Right lobe of liver (tissue), 6 donors: Measurements from ENCODE around the gene LDLR. TPM values are rescaled to one million over a fixed set of nuclear protein-coding genes. Genes with fewer than 3 reads are reported as not detected.

Experiments
- ATAC-seq, 4 donors: fragments of 200-7000 bp; cut with Tn5 transposase; one replicate each; pipeline ENCODE4 v1.9.1; 2020; ENCODE audit warnings: mild to moderate bottlenecking in 4 of 4, moderate library complexity in 4 of 4
- DNase-seq, 3 donors: peaks; one replicate each; pipeline ENCODE4 v3.0.0-alpha.2; 2020
- H3K27ac ChIP-seq, 3 donors: fragments of 200-600 bp; one replicate each; pipeline ENCODE4 v1.8.0; 2022
- H3K27me3 ChIP-seq, 2 donors: fragments of 200-600 bp; one replicate each; pipeline ENCODE4 v1.8.0; 2022
- H3K36me3 ChIP-seq, 4 donors: fragments of 200-600 bp; sonication (generic) in 1 of 4; one replicate each; pipeline versions ENCODE4 v1.5.1 to v1.8.0; 2017 to 2022; ENCODE audit warnings: control low read depth in 1 of 4
- H3K4me1 ChIP-seq, 4 donors: fragments of 200-600 bp; sonication (generic) in 1 of 4; one replicate each; pipeline versions ENCODE4 v1.5.1 to v1.8.0; 2017 to 2022; ENCODE audit warnings: control low read depth in 1 of 4
- H3K4me3 ChIP-seq, 3 donors: fragments of 200-600 bp; one replicate each; pipeline ENCODE4 v1.8.0; 2022
- H3K9me3 ChIP-seq, 4 donors: fragments of 200-600 bp; sonication (generic) in 1 of 4; one replicate each; pipeline versions ENCODE4 v1.5.1 to v1.8.0; 2017 to 2022; ENCODE audit warnings: control low read depth in 1 of 4
- CTCF ChIP-seq, 4 donors: fragments of 200-600 bp in 3 of 4; fragments of 450-650 bp in 1 of 4; IDR thresholded peaks; one replicate each; pipeline versions ENCODE4 v1.5.1 to v1.8.0; 2016 to 2022; ENCODE audit warnings: antibody characterized with exemption in 4 of 4, mild to moderate bottlenecking in 2 of 4
- POLR2A ChIP-seq: fragments of 450-650 bp; IDR thresholded peaks from one replicate; pipeline ENCODE4 v1.6.1; 2017; ENCODE audit warnings: antibody characterized with exemption, mild to moderate bottlenecking
- WGBS: methylation state at CpG from one replicate; pipeline ENCODE4 v1.1.6; 2018; ENCODE audit warnings: low coverage, low lambda C conversion rate; ENCODE audit not compliant: insufficient coverage; ENCODE audit errors: missing lambda C conversion rate; 5-methylcytosine and 5-hydroxymethylcytosine counted together
- intact Hi-C, 2 donors: fragments of 100-400 bp; cut with DNase I; formaldehyde crosslinking; loops; one replicate each; pipeline versions ENCODE4 v1.11.2 to v1.14.1; 2022
- total RNA-seq, 6 experiments: library from RNA; depleted of rRNA in 2 of 6; stranded (reverse); fragments of >200 nt in 2 of 6; fragmentation: NEBNext Ultra II Directional in 3 of 6; extraction: Animal tissue kit (Norgen Biotek cat#: 25700) in 3 of 6; gene quantifications; one replicate each; pipeline versions ENCODE4 v1.1.0 to v1.2.4, GENCODE V29; 2016 to 2023
- donor health status: DM: no; HTN: yes; CAD: no.
- donor health status: DM: no; HTN: no; CAD: no.
- donor health status: DM: no; HTN: no; CAD: no.
- donor health status: DM: no; HTN: yes; CAD: no.
- donor health status: DM: no; HTN: yes; CAD: no.

The LDLR gene
- total RNA-seq, 6 experiments from 2014 or later, result 8.6 to 117 (median 26.8) TPM

GRCh38 chr19:11053817-11054195 lies 35.5 kb upstream of the LDLR start:
- Histone ChIP-seq H3K27ac (no peak overlapping the region), H3K36me3 (no peaks in the 10 kb centered on the region), H3K4me1 (peaks cover 0 to 3% (median 0%) of the 10 kb centered on the region in 4 donors), H3K27me3 (no peaks in the 10 kb centered on the region), H3K9me3 (no peaks in the 10 kb centered on the region), H3K4me3 (no peak overlapping the region)
- intact Hi-C loops, result no loop called here
- TF ChIP-seq CTCF (IDR thresholded peaks at IDR 0.05), result no peak
- no peak for TF ChIP-seq POLR2A
- WGBS, result 80% methylated on average over 1 of the region's 4 CpGs
- DNase-seq, result no peak
- ATAC-seq, result no peak

GRCh38 chr19:11054200-11054599 lies 35.1 kb upstream of the LDLR start:
- intact Hi-C loops, result no loop called here
- 100% methylated on average over 1 of the region's 8 CpGs for WGBS
- DNase-seq (no peak), ATAC-seq (no peak)
- H3K4me3 ChIP-seq, result no peak overlapping the region
- H3K4me1 ChIP-seq, result peaks cover 0 to 3% (median 0%) of the 10 kb centered on the region in 4 donors
- H3K27ac ChIP-seq, result no peak overlapping the region
- no peaks in the 10 kb centered on the region for H3K9me3 ChIP-seq
- TF ChIP-seq POLR2A (no peak), CTCF (IDR thresholded peaks at IDR 0.05) (no peak)
- no peaks in the 10 kb centered on the region for H3K36me3 ChIP-seq
- no peaks in the 10 kb centered on the region for H3K27me3 ChIP-seq

GRCh38 chr19:11054628-11055027 lies 34.6 kb upstream of the LDLR start:
- Histone ChIP-seq H3K4me3 (no peak overlapping the region), H3K9me3 (no peaks in the 10 kb centered on the region), H3K4me1 (peaks cover 0 to 3% (median 0%) of the 10 kb centered on the region in 4 donors), H3K36me3 (no peaks in the 10 kb centered on the region), H3K27ac (no peak overlapping the region), H3K27me3 (no peaks in the 10 kb centered on the region)
- TF ChIP-seq POLR2A (no peak), CTCF (IDR thresholded peaks at IDR 0.05) (no peak)
- ATAC-seq, result peak in 2 of 4 donors; percentile 42 to 60
- intact Hi-C loops, result no loop called here
- WGBS, result no CpG with 5 or more reads among the region's 8 CpGs
- no peak for DNase-seq

GRCh38 chr19:11058246-11059030 lies 30.8 kb upstream of the LDLR start:
- ATAC-seq (no peak), DNase-seq (no peak)
- TF ChIP-seq POLR2A (no peak), CTCF (IDR thresholded peaks at IDR 0.05) (no peak)
- Histone ChIP-seq H3K4me3 (no peak overlapping the region), H3K4me1 (peaks cover 0 to 3% (median 0%) of the 10 kb centered on the region in 4 donors), H3K27ac (no peak overlapping the region), H3K36me3 (peaks cover 0 to 7% (median 0%) of the 10 kb centered on the region in 4 donors), H3K27me3 (no peaks in the 10 kb centered on the region), H3K9me3 (no peaks in the 10 kb centered on the region)
- intact Hi-C loops, result no loop called here
- WGBS, result 57% methylated on average over 1 of the region's 34 CpGs
